ENCODE data around the gene HSD17B10.
A peak's percentile ranks its signal among the peaks of the same experiment; 100 is the strongest.
"Not testable (repeated sequence)": the region's sequence is repeated elsewhere in the genome, so short reads cannot be mapped to it uniquely, and the experiment has no call there.

HSD17B10 gene

DNA sequence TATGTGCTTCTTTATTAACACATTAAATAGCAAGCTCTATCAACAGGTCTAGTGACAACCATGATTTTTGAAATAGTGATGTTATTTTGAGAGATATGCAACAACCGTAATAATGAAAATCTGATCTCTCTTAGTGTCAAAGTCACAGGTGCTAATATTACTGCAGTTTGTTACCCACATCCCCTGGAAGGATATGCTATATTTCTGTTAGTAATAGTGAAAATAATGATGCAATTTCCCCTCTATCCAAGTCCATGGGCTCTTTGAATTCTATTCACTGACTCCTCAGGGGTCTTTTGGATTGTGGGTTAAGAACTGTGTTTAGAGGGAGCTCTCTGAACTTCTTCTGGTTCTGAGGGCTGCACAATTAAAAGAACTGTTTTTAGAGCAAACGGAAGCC is 3.0 kb upstream of the HSD17B10 start:
- no peak for DNase-seq (ENCODE audit: low read depth)

- peak; percentile 39 for DNase-seq (ENCODE audit: low read depth)
Measured at GRCh38 chrX:53435997-53436396, 1.8 kb upstream of the HSD17B10 start.

GRCh38 chrX:53430231-53430630 is 3.9 kb downstream of the HSD17B10 start:
- no peak for DNase-seq (ENCODE audit: low read depth)

DNA sequence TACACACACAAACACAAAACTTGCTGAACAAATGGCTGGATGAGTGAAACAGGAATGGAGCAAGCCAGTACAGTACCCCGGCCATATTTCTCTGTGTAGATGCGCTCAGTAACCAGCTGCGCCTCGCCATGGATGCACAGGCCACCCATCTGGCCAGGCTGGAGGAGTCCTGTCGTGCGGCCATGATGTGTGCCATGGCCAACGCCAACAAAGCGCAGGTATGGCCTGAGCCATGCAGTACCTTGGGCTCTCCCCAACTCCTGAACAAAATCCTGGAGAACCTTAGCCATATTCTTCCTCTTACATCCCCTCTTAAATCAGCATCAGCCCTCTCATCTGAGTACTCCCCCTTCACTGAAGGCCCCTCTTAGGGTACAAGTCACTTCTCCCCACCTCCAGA is 4.4 kb downstream of the HSD17B10 start:
- DNase-seq (ENCODE audit: low read depth) = no peak

GRCh38 chrX:53422861-53423306 is 11.3 kb downstream of the HSD17B10 start, which contains the start of gene RIBC1:
Gene RIBC1 (plus strand): TSS chrX:53422873. CDS start chrX:53426277, 3,404 bp downstream.
- DNase-seq (ENCODE audit: low read depth) = no peak

DNA sequence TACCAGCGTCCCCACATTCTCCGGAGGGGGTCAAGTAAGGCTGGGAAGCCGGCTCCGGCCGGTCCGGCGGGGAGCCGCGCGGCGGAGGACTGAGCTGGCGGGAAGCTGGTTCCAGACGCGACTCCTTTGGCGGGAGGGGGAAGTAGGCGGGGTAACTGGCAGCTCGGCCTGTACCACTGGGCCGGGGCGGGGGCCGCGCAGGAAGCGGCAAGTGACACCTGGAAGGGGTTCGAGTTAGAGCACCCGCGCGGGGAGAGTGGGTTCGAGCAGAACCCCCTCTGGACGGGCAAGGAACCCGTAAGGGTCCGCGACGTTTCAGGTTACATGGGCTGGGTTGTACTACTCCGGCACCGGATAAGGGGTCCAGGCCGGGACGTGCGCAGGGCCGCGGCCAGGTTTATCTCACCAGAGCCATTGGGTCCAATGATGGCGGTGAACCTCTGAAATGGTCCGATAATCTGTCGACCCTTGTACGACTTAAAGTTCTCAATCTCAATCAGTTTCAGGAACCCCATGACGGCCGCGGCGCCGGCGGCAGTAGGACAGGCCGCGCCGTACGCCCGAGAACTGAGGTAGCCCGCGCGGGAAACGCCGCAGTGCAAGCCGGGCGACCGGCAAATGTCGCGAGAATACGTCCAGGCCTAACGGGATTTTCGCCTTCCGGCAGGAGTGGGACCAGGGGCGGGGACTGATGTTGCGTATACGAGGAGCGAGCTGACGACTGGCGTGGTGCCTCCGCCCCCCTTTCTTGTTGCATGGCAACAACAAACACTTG is 11.9 kb downstream of the HSD17B10 start, which contains the start of gene SMC1A:
SMC1A (minus strand) TSS at position 569 of the 775 bp plus-strand sequence; CDS start at position 515, 54 bp downstream.
- DNase-seq (ENCODE audit: low read depth) = peak; percentile 99

- no peak for DNase-seq (ENCODE audit: low read depth)
Measured at GRCh38 chrX:53421772-53422085, 12.4 kb downstream of the HSD17B10 start.

DNA sequence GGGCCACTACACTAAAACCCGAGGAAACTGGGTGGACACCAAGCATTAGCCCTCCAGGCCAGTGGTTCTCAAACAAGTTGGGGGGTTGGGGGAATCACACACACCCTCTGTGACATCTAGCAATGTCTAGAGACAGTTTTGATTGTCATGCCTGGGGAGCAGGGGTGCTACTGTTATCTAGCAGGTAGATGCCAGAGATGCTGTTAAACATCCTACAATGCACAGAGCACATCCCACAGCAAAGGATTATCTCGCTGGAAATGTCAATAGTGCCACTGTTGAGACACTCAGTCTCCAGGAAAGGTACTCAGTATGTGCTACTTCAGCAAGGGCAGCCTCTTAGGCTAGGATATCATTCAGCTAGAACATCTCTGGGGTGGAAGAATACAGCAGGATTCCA is 13.0 kb downstream of the HSD17B10 start:
- no peak for DNase-seq (ENCODE audit: low read depth)

DNA sequence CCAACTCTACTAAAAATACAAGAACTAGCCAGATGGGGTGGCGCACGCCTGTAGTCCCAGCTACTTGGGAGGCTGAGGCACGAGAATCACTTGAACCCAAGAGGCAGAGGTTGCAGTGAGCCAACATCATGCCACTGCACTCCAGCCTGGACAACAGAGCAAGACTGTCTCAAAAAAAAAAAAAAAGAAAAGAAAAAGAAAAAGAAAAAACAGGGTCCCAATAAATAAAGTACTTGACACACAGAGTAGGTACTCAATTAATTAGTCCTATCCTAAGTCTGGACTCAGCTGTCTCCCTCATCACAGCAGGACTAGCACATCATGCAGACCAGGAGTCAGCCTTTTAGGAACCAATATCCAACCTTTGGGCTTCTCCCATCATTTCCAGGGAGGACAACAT is 13.8 kb downstream of the HSD17B10 start:
- not testable (repeated sequence) for DNase-seq (ENCODE audit: low read depth)

GRCh38 chrX:53412446-53412845 is 21.7 kb downstream of the HSD17B10 start:
- DNase-seq (ENCODE audit: low read depth) = no peak

DNA sequence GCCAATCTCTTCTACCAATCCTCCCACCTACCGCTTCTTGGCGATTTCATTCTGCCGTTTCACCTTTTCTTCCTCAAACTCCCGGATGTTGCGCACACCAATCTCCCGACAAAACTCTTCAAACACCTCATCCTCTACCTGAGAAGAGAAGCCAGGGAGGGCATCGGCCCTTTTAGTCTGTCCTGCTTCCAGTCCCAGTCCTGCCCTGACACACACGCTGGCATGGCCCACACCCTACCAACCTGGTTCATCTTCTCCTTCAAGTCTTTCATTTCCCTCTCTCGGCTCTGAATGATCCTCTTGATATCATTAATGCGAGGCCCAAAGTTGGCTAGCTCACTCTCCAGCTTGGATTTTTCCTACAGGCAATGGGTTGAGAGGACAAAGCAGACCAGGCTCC is 30.6 kb downstream of the HSD17B10 start:
- no peak for DNase-seq (ENCODE audit: low read depth)

DNA sequence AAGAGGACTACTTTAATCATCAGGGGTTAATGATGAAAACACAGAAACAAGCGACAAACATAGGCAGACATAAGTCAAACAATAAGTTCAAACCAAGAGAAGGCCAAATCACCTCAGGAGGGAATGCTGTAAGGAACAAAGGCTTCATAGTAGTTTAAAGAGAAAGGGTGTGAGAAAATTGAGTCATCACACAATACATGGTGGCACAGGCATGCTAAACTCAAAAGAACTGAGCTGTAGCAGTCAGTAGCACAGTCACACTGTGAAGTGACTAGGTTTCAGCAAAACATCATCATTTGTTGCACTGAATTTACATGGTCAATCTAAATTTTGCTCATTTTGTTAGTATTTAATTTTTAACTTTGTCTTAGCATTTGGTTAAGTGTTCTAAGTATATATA is 36.0 kb downstream of the HSD17B10 start:
- no peak for DNase-seq (ENCODE audit: low read depth)

- DNase-seq (ENCODE audit: low read depth) = no peak
Measured at GRCh38 chrX:53395605-53396298, 38.4 kb downstream of the HSD17B10 start.

GRCh38 chrX:53383376-53384076 is 50.6 kb downstream of the HSD17B10 start:
- no peak for DNase-seq (ENCODE audit: low read depth)

Measured in T-helper 22 cell (primary cell).